T-cell (primary cell): ENCODE measurements around the gene MOSPD2. TPM values are rescaled to one million over a fixed set of nuclear protein-coding genes. Genes with fewer than 3 reads are reported as not detected.

Experiments
- ATAC-seq, 4 experiments: fragments of 200-7000 bp in 3 of 4; fragments of 150-1000 bp in 1 of 4; cut with Tn5 transposase; replicated peaks in 1 of 4; 1 replicate in 3 of 4; 2 replicates in 1 of 4; pipeline ENCODE4 v1.10.0; 2021; ENCODE audit warnings: moderate library complexity in 3 of 4, mild to moderate bottlenecking in 2 of 4, moderate number of reproducible peaks in 1 of 4
- CTCF ChIA-PET, 2 donors: fragments of 300-600 bp; sonication (Branson Sonifier 250); formaldehyde crosslinking; loops; one replicate each; lab custom pipeline; 2022; ENCODE audit warnings: antibody characterized with exemption in 2 of 2; lab: Charles Lee
- POLR2A ChIA-PET, 2 donors: fragments of 300-600 bp; sonication (Branson Sonifier 250); formaldehyde crosslinking; loops; one replicate each; lab custom pipeline; 2022; ENCODE audit warnings: antibody characterized with exemption in 2 of 2; lab: Charles Lee
- DNase-seq, 35 experiments: peaks; one replicate each; pipeline versions ENCODE4 v3.0.0 to v3.0.0-alpha.2; 2013 to 2023
- H3K27ac ChIP-seq: one replicate; pipeline ENCODE4 v1.5.1; 2013; ENCODE audit warnings: low read length
- H3K27me3 ChIP-seq, 2 experiments: replicated peaks in 1 of 2; 1 replicate in 1 of 2; 2 replicates in 1 of 2; pipeline versions ENCODE4 v1.6.1 to v1.7.0; 2013; ENCODE audit warnings: low read length in 1 of 2, mixed read lengths in 1 of 2; ENCODE audit not compliant: control insufficient read depth in 2 of 2, insufficient read depth in 2 of 2; ENCODE audit errors: extremely low read depth in 1 of 2
- H3K36me3 ChIP-seq, 2 donors: 1 replicate in 1 of 2; 2 replicates in 1 of 2; pipeline versions ENCODE4 v1.6.1 to v1.7.0; 2013; ENCODE audit warnings: low read length in 1 of 2; ENCODE audit not compliant: control insufficient read depth in 2 of 2, insufficient read depth in 1 of 2; ENCODE audit errors: extremely low read depth in 1 of 2
- H3K4me1 ChIP-seq, 2 experiments: 1 replicate in 1 of 2; 2 replicates in 1 of 2; pipeline versions ENCODE4 v1.6.1 to v1.7.0; 2013; ENCODE audit warnings: low read length in 2 of 2, mixed read lengths in 1 of 2; ENCODE audit not compliant: insufficient read depth in 2 of 2, control insufficient read depth in 1 of 2; ENCODE audit errors: extremely low read depth in 1 of 2
- H3K4me3 ChIP-seq, 2 donors: 1 replicate in 1 of 2; 2 replicates in 1 of 2; pipeline versions ENCODE4 v1.5.1 to v1.7.0; 2013; ENCODE audit warnings: mild to moderate bottlenecking in 2 of 2, low read length in 1 of 2, moderate library complexity in 1 of 2; ENCODE audit not compliant: control insufficient read depth in 1 of 2; ENCODE audit errors: extremely low read depth in 1 of 2
- H3K9me3 ChIP-seq: 2 replicates; pipeline ENCODE4 v1.7.0; 2013
- H3K27ac Mint-ChIP-seq, 2 donors: one replicate each; pipeline ENCODE4 v1.8.0; 2020 to 2021; ENCODE audit warnings: mild to moderate bottlenecking in 2 of 2, mixed read lengths in 2 of 2
- H3K27me3 Mint-ChIP-seq, 2 donors: one replicate each; pipeline ENCODE4 v1.8.0; 2021 to 2022; ENCODE audit warnings: mixed read lengths in 2 of 2
- H3K36me3 Mint-ChIP-seq: one replicate; pipeline ENCODE4 v1.8.0; 2021; ENCODE audit warnings: mixed read lengths
- H3K4me1 Mint-ChIP-seq, 3 donors: one replicate each; pipeline ENCODE4 v1.8.0; 2020 to 2022; ENCODE audit warnings: mixed read lengths in 3 of 3, mild to moderate bottlenecking in 1 of 3
- H3K4me3 Mint-ChIP-seq, 3 donors: one replicate each; pipeline ENCODE4 v1.8.0; 2020 to 2022; ENCODE audit warnings: mild to moderate bottlenecking in 3 of 3, mixed read lengths in 3 of 3, moderate library complexity in 3 of 3
- H3K9me3 Mint-ChIP-seq, 3 donors: one replicate each; pipeline ENCODE4 v1.8.0; 2020 to 2022; ENCODE audit warnings: mixed read lengths in 3 of 3
- WGBS: methylation state at CpG from one replicate; pipeline ENCODE4 v1.1.5; 2013; ENCODE audit warnings: missing lambda C conversion rate; ENCODE audit not compliant: insufficient coverage; 5-methylcytosine and 5-hydroxymethylcytosine counted together
- total RNA-seq, 35 experiments: library from RNA in 6 of 35; stranded (reverse) in 6 of 35; fragments of 120-200 nt in 1 of 35; gene quantifications; one replicate each; pipeline versions ENCODE4 v1.2.1 to v1.2.4 and lab custom pipeline; 2013 to 2026

Gene MOSPD2
- total RNA-seq, 5 donors from 2014 or later (not counting 1 experiment from before 2014, with no cell fraction given) = 7.1 to 11.6 (median 9.5) TPM

- ATAC-seq (no peak), DNase-seq (no peak)
- Histone ChIP-seq H3K4me3 (no peak overlapping the region), H3K4me1 (no peaks in the 10 kb centered on the region), H3K27ac (no peak overlapping the region), H3K27me3 (no peaks in the 10 kb centered on the region), H3K36me3 (no peaks in the 10 kb centered on the region), H3K9me3 (no peaks in the 10 kb centered on the region)
- Mint-ChIP-seq H3K27ac (no peak overlapping the region), H3K9me3 (no peaks in the 10 kb centered on the region), H3K27me3 (peaks cover 0 to 16% of the 10 kb centered on the region in 2 donors), H3K36me3 (no peaks in the 10 kb centered on the region), H3K4me3 (no peak overlapping the region), H3K4me1 (no peaks in the 10 kb centered on the region)
- CTCF ChIA-PET = no interaction called here
- no CpG with 5 or more reads among the region's 1 CpG for WGBS
- POLR2A ChIA-PET = no interaction called here
Measured at GRCh38 chrX:14932136-14932535, 58.9 kb downstream of the MOSPD2 start.

GRCh38 chrX:14934423-14934822 is 61.2 kb downstream of the MOSPD2 start:
- H3K27ac ChIP-seq = no peak overlapping the region
- ATAC-seq (no peak), DNase-seq (no peak)
- no peaks in the 10 kb centered on the region for H3K27me3 ChIP-seq
- no peaks in the 10 kb centered on the region for H3K4me1 ChIP-seq
- Mint-ChIP-seq H3K4me1 (no peaks in the 10 kb centered on the region), H3K27ac (no peak overlapping the region), H3K4me3 (no peak overlapping the region), H3K27me3 (peaks cover 0 to 12% of the 10 kb centered on the region in 2 donors), H3K36me3 (no peaks in the 10 kb centered on the region), H3K9me3 (no peaks in the 10 kb centered on the region)
- ChIA-PET CTCF (interaction anchor here in 1 of 2 donors (0.6 kb wide), 1 partner anchor 182 kb away, joined by 3 read pairs; no protein-coding TSS in a partner anchor), POLR2A (no interaction called here)
- no peaks in the 10 kb centered on the region for H3K9me3 ChIP-seq
- no CpG with 5 or more reads among the region's 1 CpG for WGBS
- H3K36me3 ChIP-seq = no peaks in the 10 kb centered on the region
- no peak overlapping the region for H3K4me3 ChIP-seq

GRCh38 chrX:14936561-14936960 is 63.3 kb downstream of the MOSPD2 start:
- no peaks in the 10 kb centered on the region for H3K9me3 Mint-ChIP-seq
- peaks cover 0 to 11% of the 10 kb centered on the region in 2 donors for H3K27me3 Mint-ChIP-seq
- no peaks in the 10 kb centered on the region for H3K27me3 ChIP-seq
- no peaks in the 10 kb centered on the region for H3K36me3 ChIP-seq
- H3K4me1 ChIP-seq = no peaks in the 10 kb centered on the region
- no CpG with 5 or more reads among the region's 5 CpGs for WGBS
- no peak overlapping the region for H3K27ac ChIP-seq
- no peaks in the 10 kb centered on the region for H3K9me3 ChIP-seq
- no peak for DNase-seq
- no peaks in the 10 kb centered on the region for H3K36me3 Mint-ChIP-seq
- no peak overlapping the region for H3K4me3 ChIP-seq
- ATAC-seq = no peak
- CTCF ChIA-PET = no interaction called here
- H3K27ac Mint-ChIP-seq = no peak overlapping the region
- no peaks in the 10 kb centered on the region for H3K4me1 Mint-ChIP-seq
- H3K4me3 Mint-ChIP-seq = no peak overlapping the region
- POLR2A ChIA-PET = no interaction called here

GRCh38 chrX:14939644-14940043 is 66.4 kb downstream of the MOSPD2 start:
- H3K4me1 Mint-ChIP-seq = no peaks in the 10 kb centered on the region
- no peak overlapping the region for H3K27ac Mint-ChIP-seq
- no peaks in the 10 kb centered on the region for H3K4me1 ChIP-seq
- DNase-seq (no peak), ATAC-seq (no peak)
- POLR2A ChIA-PET = no interaction called here
- no peak overlapping the region for H3K4me3 Mint-ChIP-seq
- no peaks in the 10 kb centered on the region for H3K27me3 ChIP-seq
- H3K36me3 Mint-ChIP-seq = no peaks in the 10 kb centered on the region
- peaks cover 0 to 10% of the 10 kb centered on the region in 2 donors for H3K27me3 Mint-ChIP-seq
- H3K9me3 ChIP-seq = no peaks in the 10 kb centered on the region
- CTCF ChIA-PET = no interaction called here
- H3K36me3 ChIP-seq = no peaks in the 10 kb centered on the region
- H3K9me3 Mint-ChIP-seq = no peaks in the 10 kb centered on the region
- H3K4me3 ChIP-seq = no peak overlapping the region
- no peak overlapping the region for H3K27ac ChIP-seq
- WGBS = 80% methylated on average over 1 of the region's 2 CpGs

- ChIA-PET POLR2A (no interaction called here), CTCF (no interaction called here)
- Histone ChIP-seq H3K27ac (no peak overlapping the region), H3K9me3 (no peaks in the 10 kb centered on the region), H3K4me3 (no peak overlapping the region), H3K27me3 (no peaks in the 10 kb centered on the region), H3K4me1 (no peaks in the 10 kb centered on the region), H3K36me3 (no peaks in the 10 kb centered on the region)
- no peaks in the 10 kb centered on the region for H3K4me1 Mint-ChIP-seq
- H3K36me3 Mint-ChIP-seq = no peaks in the 10 kb centered on the region
- DNase-seq (no peak), ATAC-seq (no peak)
- H3K4me3 Mint-ChIP-seq = no peak overlapping the region
- H3K27me3 Mint-ChIP-seq = peaks cover 0 to 10% of the 10 kb centered on the region in 2 donors
- H3K9me3 Mint-ChIP-seq = no peaks in the 10 kb centered on the region
- no peak overlapping the region for H3K27ac Mint-ChIP-seq
- no CpG with 5 or more reads among the region's 3 CpGs for WGBS
Measured at GRCh38 chrX:14941301-14941700, 68.1 kb downstream of the MOSPD2 start.

GRCh38 chrX:14942341-14942740 is 69.1 kb downstream of the MOSPD2 start:
- Histone ChIP-seq H3K27me3 (no peaks in the 10 kb centered on the region), H3K36me3 (no peaks in the 10 kb centered on the region), H3K27ac (no peak overlapping the region), H3K4me1 (no peaks in the 10 kb centered on the region), H3K9me3 (no peaks in the 10 kb centered on the region), H3K4me3 (no peak overlapping the region)
- ATAC-seq (no peak), DNase-seq (no peak)
- H3K9me3 Mint-ChIP-seq = no peaks in the 10 kb centered on the region
- no peaks in the 10 kb centered on the region for H3K36me3 Mint-ChIP-seq
- ChIA-PET POLR2A (no interaction called here), CTCF (no interaction called here)
- no peaks in the 10 kb centered on the region for H3K4me1 Mint-ChIP-seq
- WGBS = no CpG with 5 or more reads among the region's 3 CpGs
- peaks cover 0 to 17% of the 10 kb centered on the region in 2 donors for H3K27me3 Mint-ChIP-seq
- no peak overlapping the region for H3K27ac Mint-ChIP-seq
- no peak overlapping the region for H3K4me3 Mint-ChIP-seq

GRCh38 chrX:14943962-14944361 is 70.7 kb downstream of the MOSPD2 start:
- DNase-seq (no peak), ATAC-seq (no peak)
- Mint-ChIP-seq H3K4me1 (no peaks in the 10 kb centered on the region), H3K9me3 (no peaks in the 10 kb centered on the region), H3K4me3 (no peak overlapping the region), H3K36me3 (no peaks in the 10 kb centered on the region), H3K27me3 (peaks cover 0 to 17% of the 10 kb centered on the region in 2 donors), H3K27ac (no peak overlapping the region)
- POLR2A ChIA-PET = no interaction called here
- no peak overlapping the region for H3K4me3 ChIP-seq
- no CpG with 5 or more reads among the region's 2 CpGs for WGBS
- no peaks in the 10 kb centered on the region for H3K27me3 ChIP-seq
- no peaks in the 10 kb centered on the region for H3K4me1 ChIP-seq
- no peak overlapping the region for H3K27ac ChIP-seq
- no peaks in the 10 kb centered on the region for H3K36me3 ChIP-seq
- no peaks in the 10 kb centered on the region for H3K9me3 ChIP-seq
- CTCF ChIA-PET = no interaction called here
